HepG2 (cell line): Measurements from ENCODE around the gene CKM. TPM values are rescaled to one million over a fixed set of nuclear protein-coding genes. Genes with fewer than 3 reads are reported as not detected.
A peak's percentile ranks its signal among the peaks of the same experiment; 100 is the strongest.

Experiments
- ATF7-NPFF ChIP-seq: sonication (generic); formaldehyde crosslinking; IDR thresholded peaks from 2 replicates; pipeline ENCODE4 v1.8.1; 2023; ENCODE audit warnings: mild to moderate bottlenecking, low read depth, missing genetic modification reagents, moderate library complexity
- CHD2 ChIP-seq: IDR thresholded peaks from 2 replicates; pipeline ENCODE4 v1.6.1; 2011; ENCODE audit warnings: low read depth, low read length, improper control_type of control experiment
- DR1 ChIP-seq: sonication (generic); formaldehyde crosslinking; IDR thresholded peaks from 2 replicates; pipeline ENCODE4 v1.8.0; 2021; ENCODE audit warnings: mild to moderate bottlenecking, missing genetic modification reagents, inconsistent platforms
- FOSL1 ChIP-seq: sonication (generic); formaldehyde crosslinking; IDR thresholded peaks from 2 replicates; pipeline ENCODE4 v1.9.0; 2021; ENCODE audit warnings: missing genetic modification reagents, borderline replicate concordance
- KLF9 ChIP-seq: IDR thresholded peaks from 2 replicates; pipeline ENCODE4 v1.6.1; 2016; ENCODE audit warnings: low read depth
- LRRFIP1 ChIP-seq: sonication (generic); formaldehyde crosslinking; conservative IDR thresholded peaks from 2 replicates; pipeline ENCODE4 v1.4.0; 2020; ENCODE audit warnings: missing genetic modification reagents
- MLLT10 ChIP-seq: sonication (generic); formaldehyde crosslinking; IDR thresholded peaks from 2 replicates; pipeline ENCODE4 v1.4.0; 2020; ENCODE audit warnings: missing genetic modification reagents
- PATZ1 ChIP-seq: sonication (generic); formaldehyde crosslinking; IDR thresholded peaks from 2 replicates; pipeline ENCODE4 v1.4.0; 2020; ENCODE audit warnings: missing genetic modification reagents
- PBX3 ChIP-seq: sonication (generic); formaldehyde crosslinking; IDR thresholded peaks from 2 replicates; pipeline ENCODE4 v1.8.1; 2023; ENCODE audit warnings: missing genetic modification reagents, inconsistent platforms, borderline replicate concordance
- SKI ChIP-seq: fragments of 450-650 bp; IDR thresholded peaks from one replicate; pipeline ENCODE4 v1.6.1; 2018; ENCODE audit warnings: mild to moderate bottlenecking; ENCODE audit not compliant: partially characterized antibody
- TBL1XR1 ChIP-seq: fragments of 150-350 bp; IDR thresholded peaks from 2 replicates; pipeline ENCODE4 v1.6.1; 2014; ENCODE audit warnings: borderline replicate concordance, low read length; ENCODE audit not compliant: partially characterized antibody
- ZBTB46 ChIP-seq: sonication (generic); formaldehyde crosslinking; IDR thresholded peaks from 2 replicates; pipeline ENCODE4 v1.4.0; 2020; ENCODE audit warnings: mild to moderate bottlenecking, missing genetic modification reagents, borderline replicate concordance
- ZNF337 ChIP-seq: sonication (generic); formaldehyde crosslinking; IDR thresholded peaks from 2 replicates; pipeline ENCODE4 v1.5.1; 2020; ENCODE audit warnings: missing genetic modification reagents, low read depth, mild to moderate bottlenecking, borderline replicate concordance
- ZNF441 ChIP-seq: sonication (generic); formaldehyde crosslinking; IDR thresholded peaks from 2 replicates; pipeline ENCODE4 v1.7.0; 2021; ENCODE audit warnings: missing genetic modification reagents, borderline replicate concordance
- ZNF513 ChIP-seq: sonication (generic); formaldehyde crosslinking; conservative IDR thresholded peaks from 2 replicates; pipeline ENCODE4 v1.5.0; 2020; ENCODE audit warnings: missing genetic modification reagents
- ZNF780A ChIP-seq: sonication (generic); formaldehyde crosslinking; IDR thresholded peaks from 2 replicates; pipeline ENCODE4 v1.8.0; 2022; ENCODE audit warnings: mild to moderate bottlenecking, missing genetic modification reagents, moderate library complexity
- ZUFSP ChIP-seq: sonication (generic); formaldehyde crosslinking; IDR thresholded peaks from 2 replicates; pipeline ENCODE4 v1.9.0; 2021; ENCODE audit warnings: missing genetic modification reagents, mild to moderate bottlenecking, borderline replicate concordance
- polyA plus RNA-seq, 8 experiments: library from polyadenylated mRNA; depleted of rRNA in 3 of 8; stranded (reverse) in 7 of 8; unstranded in 1 of 8; fragments of >200 nt; fragmentation: Illumina TruSeq in 4 of 8; extraction: Trizol in 4 of 8; gene quantifications; 2 replicates each; pipeline versions ENCODE4 v1.2.1 to v1.2.3, GENCODE V29; 2011 to 2016; ENCODE audit warnings: low read depth in 4 of 8, missing spikeins in 1 of 8, mixed read lengths in 1 of 8; ENCODE audit not compliant: insufficient read depth in 1 of 8
- total RNA-seq, 5 experiments: library from RNA; depleted of rRNA; stranded (reverse); fragments of >200 nt; fragmentation: Illumina TruSeq; extraction: Trizol; gene quantifications; 2 replicates each; pipeline ENCODE4 v1.2.3, GENCODE V29; 2016; ENCODE audit warnings: low read depth in 1 of 5

CKM gene
- total and polyA plus RNA-seq, 2 of the 13 experiments (the other 11 are each of a cell fraction or from before 2014, with no cell fraction given): 0.54 to 0.80 TPM

- TF ChIP-seq ZBTB46 (CRISPR knock-in tag) (no peak), LRRFIP1 (CRISPR knock-in tag) (no peak), ZUFSP (CRISPR knock-in tag) (no peak), FOSL1 (no peak), MLLT10 (CRISPR knock-in tag) (no peak), ZNF780A (no peak), ATF7-NPFF (CRISPR knock-in tag) (no peak), DR1 (no peak), TBL1XR1 (no peak), KLF9 (CRISPR knock-in tag) (no peak), PATZ1 (CRISPR knock-in tag) (0 out of 2 replicates have a peak, but pooled peaks have one; percentile 1), ZNF337 (CRISPR knock-in tag) (no peak), SKI (peak; percentile 61), ZNF441 (CRISPR knock-in tag) (no peak), PBX3 (CRISPR knock-in tag) (peak; percentile 98; the same call in 1 of the 2 replicates), ZNF513 (CRISPR knock-in tag) (no peak), CHD2 (no peak; the same call in 1 of the 2 replicates)
These were observed 47.9 kb upstream of the CKM start, which contains the start of gene ERCC2 (continued) for GRCh38 chr19:45370410-45371204.
